GM18508 (cell line): ENCODE results near the gene ADGRL1.

ENCODE experiments used
- ATAC-seq: cut with Tn5 transposase; IDR thresholded peaks from one replicate; pipeline ENCODE4 v1.9.1; 2021; ENCODE audit warnings: moderate number of reproducible peaks; ENCODE audit not compliant: insufficient read depth, unreplicated experiment

ADGRL1 gene

GRCh38 chr19:14116918-14117578 is 88.9 kb downstream of the ADGRL1 start:
- no peak for ATAC-seq

GRCh38 chr19:14116525-14116917 is 89.4 kb downstream of the ADGRL1 start:
- no peak for ATAC-seq

- no peak for ATAC-seq
Observed at GRCh38 chr19:14115756-14116155, 90.2 kb downstream of the ADGRL1 start.

- no peak for ATAC-seq
Observed at GRCh38 chr19:14114854-14115253, 91.1 kb downstream of the ADGRL1 start.

- ATAC-seq, result no peak
Observed at GRCh38 chr19:14114439-14114838, 91.5 kb downstream of the ADGRL1 start.

- ATAC-seq, result no peak
Observed at GRCh38 chr19:14113762-14114414, 92.1 kb downstream of the ADGRL1 start.

- no peak for ATAC-seq
Observed at GRCh38 chr19:14112809-14113385, 93.1 kb downstream of the ADGRL1 start.

GRCh38 chr19:14112051-14112808 is 93.7 kb downstream of the ADGRL1 start:
- ATAC-seq, result no peak

- no peak for ATAC-seq
Observed at GRCh38 chr19:14111486-14111885, 94.5 kb downstream of the ADGRL1 start.

GRCh38 chr19:14110650-14111049 is 95.3 kb downstream of the ADGRL1 start:
- ATAC-seq, result no peak

GRCh38 chr19:14107581-14108461 is 98.1 kb downstream of the ADGRL1 start:
- no peak for ATAC-seq

GRCh38 chr19:14106840-14107239 is 99.1 kb downstream of the ADGRL1 start:
- no peak for ATAC-seq

GRCh38 chr19:14105680-14106079 is 100.3 kb downstream of the ADGRL1 start:
- ATAC-seq, result no peak

GRCh38 chr19:14103310-14103709 is 102.7 kb downstream of the ADGRL1 start:
- ATAC-seq, result no peak

- no peak for ATAC-seq
Observed at GRCh38 chr19:14102756-14103155, 103.2 kb downstream of the ADGRL1 start.

GRCh38 chr19:14102102-14102696 is 103.8 kb downstream of the ADGRL1 start:
- ATAC-seq, result no peak

GRCh38 chr19:14101003-14101545 is 104.9 kb downstream of the ADGRL1 start:
- no peak for ATAC-seq
